ENCODE results near the gene PCDH7. TPM values are rescaled to one million over a fixed set of nuclear protein-coding genes. Genes with fewer than 3 reads are reported as not detected.

PCDH7 gene
- total RNA-seq, 2 donors from 2014 or later = not detected

DNA sequence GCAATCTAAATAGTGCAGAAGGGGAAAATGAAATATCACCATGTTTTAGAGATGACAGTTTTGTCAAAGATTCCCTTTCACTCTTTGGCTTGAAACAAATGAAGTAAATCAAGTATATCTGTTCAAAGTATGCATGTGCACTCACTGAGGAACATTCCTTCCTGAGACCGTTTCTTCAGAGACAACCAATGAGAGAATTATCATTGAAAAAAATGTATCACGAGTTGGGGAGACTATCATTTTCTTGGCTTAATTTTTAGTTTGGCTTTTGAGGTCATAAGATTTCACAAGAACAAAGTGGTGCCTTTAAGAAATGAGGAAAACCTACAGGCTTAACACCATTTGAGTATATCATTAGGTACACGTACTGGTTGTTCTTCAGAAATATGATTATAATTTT lies 56.3 kb downstream of the PCDH7 start:
- DNase-seq = no peak
- no peak for ATAC-seq (replicated peaks in 1 of 2)
- peaks cover 2 to 3% of the 10 kb centered on the region in 2 donors for H3K9me3 Mint-ChIP-seq
- no peak overlapping the region for H3K27ac Mint-ChIP-seq
- no peak overlapping the region for H3K4me3 Mint-ChIP-seq
- H3K4me1 Mint-ChIP-seq (ENCODE audit: low read depth) = no peaks in the 10 kb centered on the region
- peaks cover 0 to 1% of the 10 kb centered on the region in 2 donors for H3K36me3 Mint-ChIP-seq (ENCODE audit: insufficient read depth in 2 of 2)
- no peaks in the 10 kb centered on the region for H3K27me3 Mint-ChIP-seq (ENCODE audit: low read depth)

DNA sequence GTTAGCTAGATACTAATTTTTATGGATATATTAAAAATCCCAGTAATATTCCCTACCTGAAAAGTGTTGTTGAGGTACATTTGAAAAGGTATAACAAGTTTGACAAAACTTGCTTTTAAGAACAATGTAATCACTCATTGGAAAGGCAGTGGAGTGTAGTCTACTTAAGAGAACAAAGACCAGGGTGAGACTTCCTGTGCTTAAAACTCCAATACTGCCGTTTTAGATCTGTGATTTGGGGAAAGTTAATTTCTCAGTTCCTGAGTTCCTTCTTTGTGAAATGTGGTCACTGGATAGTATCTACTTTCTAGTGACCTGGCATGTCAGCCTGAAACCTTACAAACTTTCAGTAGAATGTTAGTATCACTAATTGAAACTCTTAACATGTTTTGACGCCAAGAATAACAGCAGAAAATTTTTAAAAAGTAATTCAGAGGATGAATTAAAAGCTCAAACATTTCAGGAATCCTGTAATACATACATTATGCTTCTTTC lies 56.8 kb downstream of the PCDH7 start:
- Mint-ChIP-seq H3K9me3 (peaks cover 2 to 3% of the 10 kb centered on the region in 2 donors), H3K4me3 (no peak overlapping the region), H3K4me1 (ENCODE audit: low read depth) (no peaks in the 10 kb centered on the region), H3K27ac (no peak overlapping the region), H3K36me3 (ENCODE audit: insufficient read depth in 2 of 2) (peaks cover 0 to 1% of the 10 kb centered on the region in 2 donors), H3K27me3 (ENCODE audit: low read depth) (no peaks in the 10 kb centered on the region)
- DNase-seq (no peak), ATAC-seq (replicated peaks in 1 of 2) (no peak)

Data from activated T-cell treated with anti-CD3 and anti-CD28 coated beads, Interleukin-2, amount 50 U/mL, for 72 hours (primary cell).